GM10248 (cell line): Measurements from ENCODE around the gene KIZ.

ENCODE experiments used
- CTCF ChIA-PET: fragments of 300-600 bp; sonication (Branson Sonifier 250); formaldehyde crosslinking; extraction: SDS; loops from one replicate; lab custom pipeline; 2021; ENCODE audit warnings: antibody characterized with exemption; lab: Yijun Ruan, JAX
- POLR2A ChIA-PET: fragments of 350-650 bp; sonication (Branson Sonifier 250); formaldehyde crosslinking; extraction: SDS; loops from one replicate; lab custom pipeline; 2020; ENCODE audit warnings: antibody characterized with exemption; lab: Yijun Ruan, JAX
- DNase-seq: peaks from one replicate; pipeline ENCODE4 v3.0.0; 2012; ENCODE audit errors: extremely low spot score
- CTCF ChIP-seq: IDR thresholded peaks from 2 replicates; pipeline ENCODE4 v1.5.1; 2012; ENCODE audit warnings: mild to moderate bottlenecking, low read depth; ENCODE audit errors: extremely low read depth, missing control alignments, control extremely low read depth

Gene KIZ

GRCh38 chr20:21137078-21137477, 11.2 kb downstream of the KIZ start:
- no peak for TF ChIP-seq CTCF
- DNase-seq, result no peak
- ChIA-PET POLR2A (no interaction called here), CTCF (interaction anchor here (2.4 kb wide), 1 partner anchor 11 kb away, joined by 9 read pairs; the partner anchor contains the start of gene KIZ)

- TF ChIP-seq CTCF, result no peak
- POLR2A ChIA-PET, result no interaction called here
- CTCF ChIA-PET, result interaction anchor here (0.9 to 1.8 kb wide), 3 partner anchors 9 to 280 kb away, joined by 3 to 6 read pairs (median 5); partner anchors contain the start of gene KIZ
- no peak for DNase-seq
Measured at GRCh38 chr20:21139881-21140566, 14.1 kb downstream of the KIZ start.

- DNase-seq, result no peak
- ChIA-PET CTCF (interaction anchor here (1.5 to 1.8 kb wide), 3 partner anchors 9 to 282 kb away, joined by 5 to 6 read pairs (median 5); partner anchors contain the start of gene KIZ), POLR2A (interaction anchor here (0.6 kb wide), 1 partner anchor 16 kb away, joined by 3 read pairs; the partner anchor contains the start of gene KIZ)
- TF ChIP-seq CTCF, result no peak
Measured at GRCh38 chr20:21141825-21142224, 15.9 kb downstream of the KIZ start.

- TF ChIP-seq CTCF, result no peak
- ChIA-PET CTCF (interaction anchor here (0.8 to 1.7 kb wide), 2 partner anchors 8 to 15 kb away, joined by 3 to 5 read pairs; no protein-coding TSS in a partner anchor), POLR2A (no interaction called here)
- no peak for DNase-seq
Measured at GRCh38 chr20:21143194-21143890, 17.5 kb downstream of the KIZ start.

- DNase-seq, result no peak
- CTCF ChIA-PET, result interaction anchor here (1.1 to 1.2 kb wide), 2 partner anchors 80 to 320 kb away, joined by 3 read pairs; no protein-coding TSS in a partner anchor
- POLR2A ChIA-PET, result interaction anchor here (0.5 kb wide), 1 partner anchor 75 kb away, joined by 3 read pairs; no protein-coding TSS in a partner anchor
- TF ChIP-seq CTCF, result no peak
Measured at GRCh38 chr20:21145424-21145823, 19.5 kb downstream of the KIZ start.

GRCh38 chr20:21146215-21146614, 20.3 kb downstream of the KIZ start:
- ChIA-PET CTCF (interaction anchor here (1.1 to 1.2 kb wide), 2 partner anchors 79 to 321 kb away, joined by 3 read pairs; no protein-coding TSS in a partner anchor), POLR2A (interaction anchor here (0.5 kb wide), 1 partner anchor 76 kb away, joined by 3 read pairs; no protein-coding TSS in a partner anchor)
- TF ChIP-seq CTCF, result no peak

More at GRCh38 chr20:21146215-21146614, 20.3 kb downstream of the KIZ start:
- no peak for DNase-seq
